ENCODE measurements around the gene NCOA3.

Gene NCOA3

GRCh38 chr20:47648943-47649342, 147.3 kb downstream of the NCOA3 start:
- no peak for DNase-seq

GRCh38 chr20:47652301-47652700, 150.6 kb downstream of the NCOA3 start:
- DNase-seq = no peak

- DNase-seq = no peak
These were observed 151.1 kb downstream of the NCOA3 start for GRCh38 chr20:47652794-47653193.

GRCh38 chr20:47653869-47654268, 152.2 kb downstream of the NCOA3 start:
- DNase-seq = no peak

GRCh38 chr20:47654370-47654769, 152.7 kb downstream of the NCOA3 start:
- DNase-seq = no peak

GRCh38 chr20:47655635-47656034, 153.9 kb downstream of the NCOA3 start:
- DNase-seq = no peak

GRCh38 chr20:47656318-47656717, 154.6 kb downstream of the NCOA3 start:
- no peak for DNase-seq

- no peak for DNase-seq
These were observed 158.4 kb downstream of the NCOA3 start for GRCh38 chr20:47659904-47660601.

GRCh38 chr20:47660602-47660905, 158.9 kb downstream of the NCOA3 start:
- no peak for DNase-seq

- no peak for DNase-seq
These were observed 159.5 kb downstream of the NCOA3 start for GRCh38 chr20:47660983-47661700.

GRCh38 chr20:47661714-47662113, 160.0 kb downstream of the NCOA3 start:
- DNase-seq = no peak

GRCh38 chr20:47662483-47663353, 161.0 kb downstream of the NCOA3 start:
- no peak for DNase-seq

GRCh38 chr20:47663354-47664067, 161.8 kb downstream of the NCOA3 start:
- DNase-seq = no peak

- no peak for DNase-seq
These were observed 162.4 kb downstream of the NCOA3 start for GRCh38 chr20:47664068-47664437.

- DNase-seq = no peak
These were observed 163.1 kb downstream of the NCOA3 start for GRCh38 chr20:47664744-47665143.

- no peak for DNase-seq
These were observed 163.7 kb downstream of the NCOA3 start for GRCh38 chr20:47665221-47665991.

GRCh38 chr20:47666304-47666703, 164.6 kb downstream of the NCOA3 start:
- no peak for DNase-seq

GRCh38 chr20:47667086-47667485, 165.4 kb downstream of the NCOA3 start:
- DNase-seq = no peak

- no peak for DNase-seq
These were observed 166.0 kb downstream of the NCOA3 start for GRCh38 chr20:47667531-47668312.

- DNase-seq = no peak
These were observed 166.8 kb downstream of the NCOA3 start for GRCh38 chr20:47668313-47669151.

- DNase-seq = no peak
These were observed 167.4 kb downstream of the NCOA3 start for GRCh38 chr20:47669152-47669425.
